ENCODE data around the gene FCRL2. TPM values are rescaled to one million over a fixed set of nuclear protein-coding genes. Genes with fewer than 3 reads are reported as not detected.

The FCRL2 gene
- total RNA-seq, 1 donor from 2014 or later: 0.20 TPM

DNA sequence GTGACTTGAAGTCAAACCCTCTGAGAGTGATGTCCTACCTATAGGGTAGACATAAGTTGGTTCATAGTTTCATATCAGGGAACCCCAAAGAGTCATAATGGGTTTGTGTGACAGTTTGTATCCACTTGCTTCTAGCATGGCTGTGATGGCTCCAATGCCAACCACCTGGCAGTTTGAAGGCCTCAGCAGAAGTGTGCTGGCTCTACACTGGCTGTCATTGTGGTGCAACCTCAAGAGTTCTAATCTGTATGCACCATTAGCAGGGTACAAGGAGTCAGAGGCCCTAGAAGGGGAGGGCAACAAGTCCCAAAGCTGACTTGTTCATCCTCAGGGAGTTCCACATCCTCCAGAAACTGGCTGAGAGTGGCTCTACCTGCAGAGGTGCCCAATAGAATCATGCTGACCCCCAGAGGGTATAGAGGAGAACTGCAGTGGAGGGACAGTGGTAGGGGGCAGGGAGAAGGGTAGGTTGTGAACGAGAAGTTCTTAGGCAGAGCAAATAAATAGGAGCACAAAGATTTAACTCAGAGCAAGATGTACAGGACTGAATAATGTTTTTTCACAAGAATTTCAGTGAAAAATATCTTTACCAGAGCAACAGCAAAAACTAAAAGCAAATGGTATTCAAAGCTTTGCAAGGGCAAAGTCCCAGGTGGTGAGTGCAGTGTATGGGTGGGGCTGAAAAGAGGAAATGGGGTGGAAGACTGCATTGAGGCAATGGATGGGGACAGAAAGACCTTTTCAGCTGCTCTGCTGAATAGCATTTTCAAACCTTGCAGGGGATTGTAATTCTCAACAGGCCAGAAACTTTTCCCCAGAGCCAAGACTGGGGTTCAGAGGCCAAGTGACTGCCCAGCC lies 3.2 kb downstream of the FCRL2 start:
- ATAC-seq (peak; percentile 36), DNase-seq (no peak)
- Histone ChIP-seq H3K4me1 (no peaks in the 10 kb centered on the region), H3K27ac (no peak overlapping the region), H3K4me3 (no peak overlapping the region), H3K27me3 (no peaks in the 10 kb centered on the region), H3K36me3 (no peaks in the 10 kb centered on the region), H3K9me3 (no peaks in the 10 kb centered on the region)
- TF ChIP-seq CTCF (IDR thresholded peaks at IDR 0.05): no peak
- intact Hi-C loops (cut with DNase I): no loop called here

DNA sequence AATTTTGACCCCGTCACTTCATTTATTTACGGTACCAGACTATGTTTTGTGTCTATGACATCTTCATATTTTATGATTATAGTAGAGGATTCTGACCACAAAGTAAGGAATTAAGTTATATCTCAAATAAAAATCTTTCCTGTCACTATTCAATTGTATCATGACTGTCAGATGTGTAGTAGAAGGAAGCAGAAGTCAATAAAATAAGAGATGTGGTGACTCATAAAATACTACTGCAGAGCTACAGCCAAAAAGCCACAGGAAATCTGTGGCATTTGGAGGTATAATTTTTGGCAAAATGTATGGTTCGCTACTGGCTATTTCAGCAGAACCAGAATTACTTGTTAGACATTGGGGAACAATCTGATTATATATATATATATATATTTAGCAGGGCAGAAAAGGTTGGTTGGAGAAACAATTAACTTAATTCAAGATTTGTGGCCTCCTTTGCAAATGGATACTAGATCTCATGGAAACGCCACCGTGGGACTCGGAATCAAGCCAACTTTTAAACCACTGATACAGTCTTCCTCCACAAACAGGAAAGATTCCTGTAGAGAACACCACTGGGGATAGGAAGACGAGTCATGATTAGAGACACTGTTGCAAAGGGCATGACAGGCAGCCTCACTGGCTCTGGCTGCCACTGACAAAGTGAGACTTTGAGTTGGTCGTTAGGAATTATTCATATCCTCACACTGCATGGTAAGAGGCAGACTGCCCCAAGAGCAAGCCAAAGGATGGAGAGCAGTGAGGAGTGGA lies 5.1 kb downstream of the FCRL2 start:
- Histone ChIP-seq H3K27ac (no peak overlapping the region), H3K36me3 (no peaks in the 10 kb centered on the region), H3K4me3 (no peak overlapping the region), H3K27me3 (no peaks in the 10 kb centered on the region), H3K9me3 (no peaks in the 10 kb centered on the region), H3K4me1 (no peaks in the 10 kb centered on the region)
- ATAC-seq (no peak), DNase-seq (no peak)
- intact Hi-C loops (cut with DNase I): no loop called here
- TF ChIP-seq CTCF (IDR thresholded peaks at IDR 0.05): no peak

DNA sequence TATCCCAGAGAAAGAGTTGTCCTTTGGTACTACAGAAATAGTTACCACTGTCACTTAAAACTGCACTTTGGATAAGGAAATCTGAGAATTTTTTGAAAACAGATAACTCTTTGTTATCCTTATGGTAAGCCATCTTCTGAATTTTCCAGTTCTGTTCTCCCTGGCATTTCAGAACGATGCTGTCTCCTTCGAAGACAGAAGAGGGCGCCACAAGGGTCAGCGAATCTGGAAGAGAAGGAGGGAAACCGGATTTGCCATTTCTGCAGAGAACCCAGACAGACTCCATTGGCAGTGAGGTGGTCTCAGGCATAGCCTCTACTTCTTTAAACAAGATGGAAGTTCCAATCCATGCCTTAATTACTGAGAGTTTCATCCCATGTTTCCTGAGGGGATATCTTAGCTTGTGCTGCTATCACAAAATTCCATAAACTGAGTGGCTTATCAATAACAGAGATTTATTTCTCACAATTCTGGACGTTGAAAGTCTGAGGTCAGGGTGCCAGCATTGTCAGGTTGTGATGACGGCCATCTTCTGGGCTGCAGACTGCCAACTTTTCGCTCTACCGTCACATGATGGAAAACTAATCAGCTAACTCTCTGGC lies 6.4 kb downstream of the FCRL2 start:
- H3K27me3 ChIP-seq: no peaks in the 10 kb centered on the region
- H3K27ac ChIP-seq: no peak overlapping the region
- H3K4me3 ChIP-seq: no peak overlapping the region
- H3K9me3 ChIP-seq: no peaks in the 10 kb centered on the region
- intact Hi-C loops (cut with DNase I): no loop called here
- no peak for ATAC-seq
- H3K36me3 ChIP-seq: no peaks in the 10 kb centered on the region
- TF ChIP-seq CTCF (IDR thresholded peaks at IDR 0.05): peak; percentile 26
- DNase-seq: no peak
- H3K4me1 ChIP-seq: no peaks in the 10 kb centered on the region

DNA sequence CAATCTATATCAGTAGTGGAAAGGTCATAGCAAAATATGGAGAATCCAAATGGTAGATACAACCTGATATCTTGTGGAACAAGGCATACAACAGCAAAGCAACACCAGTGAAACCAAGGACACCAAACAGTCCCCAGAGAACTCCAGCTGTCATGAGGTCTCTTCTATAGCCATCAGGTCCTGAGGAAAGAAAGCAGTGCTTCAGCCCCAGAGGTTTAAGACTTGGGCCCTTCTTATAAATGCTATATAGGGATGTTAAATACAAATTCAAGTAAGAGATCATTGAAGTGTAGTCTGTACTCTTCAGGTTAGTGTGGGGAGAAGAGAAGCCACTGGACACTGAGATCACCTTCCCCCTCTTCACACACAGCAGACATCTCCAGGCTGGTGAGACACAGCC lies 10.1 kb downstream of the FCRL2 start:
- ATAC-seq: no peak
- Histone ChIP-seq H3K36me3 (no peaks in the 10 kb centered on the region), H3K27me3 (no peaks in the 10 kb centered on the region), H3K4me1 (no peaks in the 10 kb centered on the region), H3K27ac (no peak overlapping the region), H3K9me3 (no peaks in the 10 kb centered on the region), H3K4me3 (no peak overlapping the region)
- TF ChIP-seq CTCF (IDR thresholded peaks at IDR 0.05): no peak
- DNase-seq: no peak
- intact Hi-C loops (cut with DNase I): no loop called here

GRCh38 chr1:157758018-157758417 lies 18.9 kb downstream of the FCRL2 start:
- no peak for ATAC-seq
- H3K27me3 ChIP-seq: no peaks in the 10 kb centered on the region
- H3K4me3 ChIP-seq: no peak overlapping the region
- H3K9me3 ChIP-seq: peaks cover 4% of the 10 kb centered on the region
- H3K36me3 ChIP-seq: no peaks in the 10 kb centered on the region
- intact Hi-C loops (cut with DNase I): no loop called here
- H3K4me1 ChIP-seq: no peaks in the 10 kb centered on the region
- H3K27ac ChIP-seq: no peak overlapping the region
- no peak for DNase-seq
- TF ChIP-seq CTCF (IDR thresholded peaks at IDR 0.05): no peak

Data from upper lobe of right lung (tissue), 1 donor.